GM12878 (cell line): Measurements from ENCODE around the gene TMC6. TPM values are rescaled to one million over a fixed set of nuclear protein-coding genes. Genes with fewer than 3 reads are reported as not detected.

ENCODE experiments used
- BCL11A ChIP-seq: IDR thresholded peaks from 2 replicates; pipeline ENCODE4 v1.6.1; 2011; ENCODE audit warnings: low read depth, low read length
- BRCA1 ChIP-seq: IDR thresholded peaks from 2 replicates; pipeline ENCODE4 v1.6.1; 2011; ENCODE audit warnings: low read depth, low read length, improper control_type of control experiment
- GABPA ChIP-seq: IDR thresholded peaks from 2 replicates; pipeline ENCODE4 v1.6.1; 2014; ENCODE audit warnings: antibody characterized with exemption, low read depth, mild to moderate bottlenecking, inconsistent platforms
- GATAD2B ChIP-seq: fragments of 450-650 bp; conservative IDR thresholded peaks from 2 replicates; pipeline ENCODE4 v1.6.1; 2017; ENCODE audit warnings: low read depth, mild to moderate bottlenecking, moderate library complexity
- HDAC6 ChIP-seq: fragments of 200-600 bp; sonication (generic); IDR thresholded peaks from one replicate; pipeline ENCODE4 v1.8.0; 2017; ENCODE audit warnings: antibody characterized with exemption; ENCODE audit not compliant: unreplicated experiment
- MYC ChIP-seq: IDR thresholded peaks from 2 replicates; pipeline ENCODE4 v1.6.1; 2011; ENCODE audit warnings: mild to moderate bottlenecking, low read length, moderate library complexity, inconsistent platforms; ENCODE audit not compliant: insufficient read depth, insufficient replicate concordance, insufficient read length, severe bottlenecking
- NFXL1 ChIP-seq: fragments of 450-650 bp; IDR thresholded peaks from 2 replicates; pipeline ENCODE4 v1.6.1; 2017; ENCODE audit warnings: antibody characterized with exemption, mild to moderate bottlenecking, borderline replicate concordance
- POLR2A ChIP-seq: IDR thresholded peaks from 2 replicates; pipeline ENCODE4 v1.6.1; 2011; ENCODE audit warnings: low read depth, mild to moderate bottlenecking, low read length
- RAD21 ChIP-seq: IDR thresholded peaks from 2 replicates; pipeline ENCODE4 v1.6.1; 2011; ENCODE audit warnings: mild to moderate bottlenecking, low read depth, low read length, moderate library complexity; ENCODE audit not compliant: insufficient read depth
- RBBP5 ChIP-seq: fragments of 200-600 bp; sonication (generic); conservative IDR thresholded peaks from 2 replicates; pipeline ENCODE4 v1.6.1; 2016
- RELA ChIP-seq: fragments of 450-650 bp; IDR thresholded peaks from 2 replicates; pipeline ENCODE4 v1.8.0; 2014; ENCODE audit warnings: borderline replicate concordance; ENCODE audit not compliant: partially characterized antibody
- TBL1XR1 ChIP-seq: IDR thresholded peaks from 2 replicates; pipeline ENCODE4 v1.6.1; 2012; ENCODE audit warnings: low read depth, low read length, improper control_type of control experiment
- ZNF384 ChIP-seq: IDR thresholded peaks from 2 replicates; pipeline ENCODE4 v1.6.1; 2012; ENCODE audit warnings: low read depth, mild to moderate bottlenecking, low read length, improper control_type of control experiment, borderline replicate concordance
- ZSCAN29 ChIP-seq: fragments of 450-650 bp; IDR thresholded peaks from 2 replicates; pipeline ENCODE4 v1.6.1; 2017; ENCODE audit warnings: mild to moderate bottlenecking, moderate library complexity
- ZZZ3 ChIP-seq: IDR thresholded peaks from 2 replicates; pipeline ENCODE4 v1.6.1; 2011; ENCODE audit warnings: low read depth; ENCODE audit not compliant: control insufficient read depth, insufficient read length
- polyA plus RNA-seq, 11 experiments: library from polyadenylated mRNA; depleted of rRNA in 4 of 11; unstranded in 6 of 11; stranded (reverse) in 5 of 11; fragments of >200 nt; fragmentation: Nextera tagmentation in 4 of 11; fragmentation: Illumina TruSeq in 1 of 11; extraction: Ambion mirVana in 4 of 11; extraction: Trizol in 1 of 11; gene quantifications; 1 replicate in 1 of 11; 2 replicates in 10 of 11; pipeline versions ENCODE4 v1.2.1 to v1.2.3, GENCODE V29; 2011 to 2016; ENCODE audit warnings: inconsistent platforms in 2 of 11, missing spikeins in 2 of 11, low read depth in 1 of 11
- total RNA-seq, 4 experiments: library from RNA; depleted of rRNA in 3 of 4; stranded (reverse); fragments of >200 nt in 3 of 4; fragmentation: Illumina TruSeq in 1 of 4; extraction: Trizol in 1 of 4; gene quantifications; 2 replicates each; pipeline versions ENCODE4 v1.2.1 to v1.2.3, GENCODE V29; 2013 to 2021
- TF ChIP-seq, protein P1 (sequence below): IDR thresholded peaks from 2 replicates; pipeline ENCODE4 v1.6.1; 2012; ENCODE audit warnings: mild to moderate bottlenecking, low read depth, low read length
- TF ChIP-seq, protein P2 (sequence below): fragments of 450-650 bp; IDR thresholded peaks from 2 replicates; pipeline ENCODE4 v1.6.1; 2016; ENCODE audit warnings: mild to moderate bottlenecking, moderate library complexity, borderline replicate concordance
- TF ChIP-seq, protein P3 (sequence below): IDR thresholded peaks from 2 replicates; pipeline ENCODE4 v1.6.1; 2012; ENCODE audit warnings: improper control_type of control experiment, low read depth, low read length; ENCODE audit not compliant: insufficient replicate concordance

TMC6 gene
- total and polyA plus RNA-seq, 10 of the 15 experiments (the other 5 are each of a cell fraction or from before 2014, with no cell fraction given): 1.9 to 232 (median 60.6) TPM

DNA sequence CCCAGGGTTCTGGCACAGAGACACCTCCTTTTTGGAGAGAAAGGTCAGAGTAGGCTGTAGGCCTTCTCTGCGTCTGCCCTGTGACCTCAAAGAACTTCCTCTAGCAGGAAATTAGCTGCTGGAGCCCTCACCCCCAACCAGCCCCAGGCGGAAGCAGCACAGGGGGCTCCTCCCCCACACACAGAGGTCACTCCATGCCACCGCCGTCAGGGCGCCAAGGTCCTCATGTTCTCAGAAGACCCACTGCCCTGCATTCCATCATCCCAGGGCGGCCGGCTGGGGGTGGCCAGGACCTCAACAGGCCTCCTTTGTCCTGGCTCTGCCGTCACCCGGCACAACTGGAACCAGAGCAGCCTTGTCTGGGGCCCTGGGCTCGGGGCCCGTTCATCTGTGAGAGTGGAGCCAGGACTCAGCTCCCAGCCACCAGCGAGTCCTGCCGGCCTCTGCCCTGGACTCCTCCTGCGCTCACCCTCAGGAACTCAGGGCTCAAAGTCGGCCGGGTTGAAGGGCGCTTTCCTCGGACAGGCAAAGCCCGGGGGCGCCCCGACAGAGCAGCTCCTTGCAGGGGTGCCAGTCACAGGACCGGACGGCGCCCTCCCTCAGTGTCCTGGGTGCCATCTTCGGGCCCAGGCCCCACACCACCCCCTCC lies 1.2 kb downstream of the TMC6 start (continued):
- TF ChIP-seq, protein P1, sequence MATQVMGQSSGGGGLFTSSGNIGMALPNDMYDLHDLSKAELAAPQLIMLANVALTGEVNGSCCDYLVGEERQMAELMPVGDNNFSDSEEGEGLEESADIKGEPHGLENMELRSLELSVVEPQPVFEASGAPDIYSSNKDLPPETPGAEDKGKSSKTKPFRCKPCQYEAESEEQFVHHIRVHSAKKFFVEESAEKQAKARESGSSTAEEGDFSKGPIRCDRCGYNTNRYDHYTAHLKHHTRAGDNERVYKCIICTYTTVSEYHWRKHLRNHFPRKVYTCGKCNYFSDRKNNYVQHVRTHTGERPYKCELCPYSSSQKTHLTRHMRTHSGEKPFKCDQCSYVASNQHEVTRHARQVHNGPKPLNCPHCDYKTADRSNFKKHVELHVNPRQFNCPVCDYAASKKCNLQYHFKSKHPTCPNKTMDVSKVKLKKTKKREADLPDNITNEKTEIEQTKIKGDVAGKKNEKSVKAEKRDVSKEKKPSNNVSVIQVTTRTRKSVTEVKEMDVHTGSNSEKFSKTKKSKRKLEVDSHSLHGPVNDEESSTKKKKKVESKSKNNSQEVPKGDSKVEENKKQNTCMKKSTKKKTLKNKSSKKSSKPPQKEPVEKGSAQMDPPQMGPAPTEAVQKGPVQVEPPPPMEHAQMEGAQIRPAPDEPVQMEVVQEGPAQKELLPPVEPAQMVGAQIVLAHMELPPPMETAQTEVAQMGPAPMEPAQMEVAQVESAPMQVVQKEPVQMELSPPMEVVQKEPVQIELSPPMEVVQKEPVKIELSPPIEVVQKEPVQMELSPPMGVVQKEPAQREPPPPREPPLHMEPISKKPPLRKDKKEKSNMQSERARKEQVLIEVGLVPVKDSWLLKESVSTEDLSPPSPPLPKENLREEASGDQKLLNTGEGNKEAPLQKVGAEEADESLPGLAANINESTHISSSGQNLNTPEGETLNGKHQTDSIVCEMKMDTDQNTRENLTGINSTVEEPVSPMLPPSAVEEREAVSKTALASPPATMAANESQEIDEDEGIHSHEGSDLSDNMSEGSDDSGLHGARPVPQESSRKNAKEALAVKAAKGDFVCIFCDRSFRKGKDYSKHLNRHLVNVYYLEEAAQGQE: no peak
- TF ChIP-seq BRCA1 (no peak), ZZZ3 (no peak), HDAC6 (no peak), TBL1XR1 (0 out of 2 replicates have a peak, but pooled peaks have one; percentile 26), RAD21 (no peak), NFXL1 (no peak), BCL11A (0 out of 2 replicates have a peak, but pooled peaks have one; percentile 10), RELA (no peak), ZSCAN29 (no peak), GABPA (no peak), RBBP5 (no peak), POLR2A (peak; percentile 68), GATAD2B (peak; percentile 45; the same call in 1 of the 2 replicates), ZNF384 (no peak), MYC (no peak)
- TF ChIP-seq, protein P2, sequence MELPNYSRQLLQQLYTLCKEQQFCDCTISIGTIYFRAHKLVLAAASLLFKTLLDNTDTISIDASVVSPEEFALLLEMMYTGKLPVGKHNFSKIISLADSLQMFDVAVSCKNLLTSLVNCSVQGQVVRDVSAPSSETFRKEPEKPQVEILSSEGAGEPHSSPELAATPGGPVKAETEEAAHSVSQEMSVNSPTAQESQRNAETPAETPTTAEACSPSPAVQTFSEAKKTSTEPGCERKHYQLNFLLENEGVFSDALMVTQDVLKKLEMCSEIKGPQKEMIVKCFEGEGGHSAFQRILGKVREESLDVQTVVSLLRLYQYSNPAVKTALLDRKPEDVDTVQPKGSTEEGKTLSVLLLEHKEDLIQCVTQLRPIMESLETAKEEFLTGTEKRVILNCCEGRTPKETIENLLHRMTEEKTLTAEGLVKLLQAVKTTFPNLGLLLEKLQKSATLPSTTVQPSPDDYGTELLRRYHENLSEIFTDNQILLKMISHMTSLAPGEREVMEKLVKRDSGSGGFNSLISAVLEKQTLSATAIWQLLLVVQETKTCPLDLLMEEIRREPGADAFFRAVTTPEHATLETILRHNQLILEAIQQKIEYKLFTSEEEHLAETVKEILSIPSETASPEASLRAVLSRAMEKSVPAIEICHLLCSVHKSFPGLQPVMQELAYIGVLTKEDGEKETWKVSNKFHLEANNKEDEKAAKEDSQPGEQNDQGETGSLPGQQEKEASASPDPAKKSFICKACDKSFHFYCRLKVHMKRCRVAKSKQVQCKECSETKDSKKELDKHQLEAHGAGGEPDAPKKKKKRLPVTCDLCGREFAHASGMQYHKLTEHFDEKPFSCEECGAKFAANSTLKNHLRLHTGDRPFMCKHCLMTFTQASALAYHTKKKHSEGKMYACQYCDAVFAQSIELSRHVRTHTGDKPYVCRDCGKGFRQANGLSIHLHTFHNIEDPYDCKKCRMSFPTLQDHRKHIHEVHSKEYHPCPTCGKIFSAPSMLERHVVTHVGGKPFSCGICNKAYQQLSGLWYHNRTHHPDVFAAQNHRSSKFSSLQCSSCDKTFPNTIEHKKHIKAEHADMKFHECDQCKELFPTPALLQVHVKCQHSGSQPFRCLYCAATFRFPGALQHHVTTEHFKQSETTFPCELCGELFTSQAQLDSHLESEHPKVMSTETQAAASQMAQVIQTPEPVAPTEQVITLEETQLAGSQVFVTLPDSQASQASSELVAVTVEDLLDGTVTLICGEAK: peak; percentile 61; the same call in 1 of the 2 replicates
- TF ChIP-seq, protein P3, sequence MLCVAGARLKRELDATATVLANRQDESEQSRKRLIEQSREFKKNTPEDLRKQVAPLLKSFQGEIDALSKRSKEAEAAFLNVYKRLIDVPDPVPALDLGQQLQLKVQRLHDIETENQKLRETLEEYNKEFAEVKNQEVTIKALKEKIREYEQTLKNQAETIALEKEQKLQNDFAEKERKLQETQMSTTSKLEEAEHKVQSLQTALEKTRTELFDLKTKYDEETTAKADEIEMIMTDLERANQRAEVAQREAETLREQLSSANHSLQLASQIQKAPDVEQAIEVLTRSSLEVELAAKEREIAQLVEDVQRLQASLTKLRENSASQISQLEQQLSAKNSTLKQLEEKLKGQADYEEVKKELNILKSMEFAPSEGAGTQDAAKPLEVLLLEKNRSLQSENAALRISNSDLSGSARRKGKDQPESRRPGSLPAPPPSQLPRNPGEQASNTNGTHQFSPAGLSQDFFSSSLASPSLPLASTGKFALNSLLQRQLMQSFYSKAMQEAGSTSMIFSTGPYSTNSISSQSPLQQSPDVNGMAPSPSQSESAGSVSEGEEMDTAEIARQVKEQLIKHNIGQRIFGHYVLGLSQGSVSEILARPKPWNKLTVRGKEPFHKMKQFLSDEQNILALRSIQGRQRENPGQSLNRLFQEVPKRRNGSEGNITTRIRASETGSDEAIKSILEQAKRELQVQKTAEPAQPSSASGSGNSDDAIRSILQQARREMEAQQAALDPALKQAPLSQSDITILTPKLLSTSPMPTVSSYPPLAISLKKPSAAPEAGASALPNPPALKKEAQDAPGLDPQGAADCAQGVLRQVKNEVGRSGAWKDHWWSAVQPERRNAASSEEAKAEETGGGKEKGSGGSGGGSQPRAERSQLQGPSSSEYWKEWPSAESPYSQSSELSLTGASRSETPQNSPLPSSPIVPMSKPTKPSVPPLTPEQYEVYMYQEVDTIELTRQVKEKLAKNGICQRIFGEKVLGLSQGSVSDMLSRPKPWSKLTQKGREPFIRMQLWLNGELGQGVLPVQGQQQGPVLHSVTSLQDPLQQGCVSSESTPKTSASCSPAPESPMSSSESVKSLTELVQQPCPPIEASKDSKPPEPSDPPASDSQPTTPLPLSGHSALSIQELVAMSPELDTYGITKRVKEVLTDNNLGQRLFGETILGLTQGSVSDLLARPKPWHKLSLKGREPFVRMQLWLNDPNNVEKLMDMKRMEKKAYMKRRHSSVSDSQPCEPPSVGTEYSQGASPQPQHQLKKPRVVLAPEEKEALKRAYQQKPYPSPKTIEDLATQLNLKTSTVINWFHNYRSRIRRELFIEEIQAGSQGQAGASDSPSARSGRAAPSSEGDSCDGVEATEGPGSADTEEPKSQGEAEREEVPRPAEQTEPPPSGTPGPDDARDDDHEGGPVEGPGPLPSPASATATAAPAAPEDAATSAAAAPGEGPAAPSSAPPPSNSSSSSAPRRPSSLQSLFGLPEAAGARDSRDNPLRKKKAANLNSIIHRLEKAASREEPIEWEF: no peak
